ENCODE data around the gene JCAD.

DNA sequence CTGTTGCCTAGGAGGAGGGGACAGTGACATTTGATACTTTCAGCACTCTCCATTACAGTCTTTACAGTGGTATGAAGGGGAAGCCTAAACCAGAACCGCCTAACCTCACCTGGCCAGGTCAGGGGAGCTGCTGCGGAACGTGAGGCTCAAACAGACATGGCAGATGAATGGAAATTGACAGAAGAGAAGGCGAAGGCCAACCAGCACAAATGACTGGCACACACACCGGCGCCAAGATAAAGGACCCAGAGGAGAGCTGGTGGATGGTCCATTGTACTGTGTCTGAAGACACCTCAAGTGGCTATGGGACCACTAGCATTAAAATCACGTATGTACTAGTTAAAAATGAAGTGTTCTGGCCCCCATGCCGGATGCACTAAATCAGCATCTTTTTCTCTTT lies 53.0 kb downstream of the JCAD start:
- TF ChIP-seq CTCF (IDR thresholded peaks at IDR 0.05; ENCODE audit: insufficient read depth, low read depth, low read length): no peak
- no peak for TF ChIP-seq EZH2 (IDR thresholded peaks at IDR 0.05; ENCODE audit: insufficient read depth, low read length)

Measured in astrocyte (in vitro differentiated cells and primary cell).